Psoas muscle (tissue), 8 donors: Measurements from ENCODE around the gene FBXO31. TPM values are rescaled to one million over a fixed set of nuclear protein-coding genes. Genes with fewer than 3 reads are reported as not detected.
"Not testable (repeated sequence)": the region's sequence is repeated elsewhere in the genome, so short reads cannot be mapped to it uniquely, and the experiment has no call there.

ENCODE experiments used
- ATAC-seq, 4 donors: fragments of 200-7000 bp; cut with Tn5 transposase; one replicate each; pipeline ENCODE4 v1.9.1; 2020; ENCODE audit warnings: moderate library complexity in 3 of 4, mild to moderate bottlenecking in 2 of 4
- DNase-seq, 2 donors: peaks; one replicate each; pipeline ENCODE4 v3.0.0-alpha.2; 2020
- H3K27ac ChIP-seq: fragments of 200-600 bp; one replicate; pipeline ENCODE4 v1.8.0; 2022
- H3K27me3 ChIP-seq, 3 donors: fragments of 200-600 bp in 1 of 3; one replicate each; pipeline versions ENCODE4 v1.6.1 to v1.8.0; 2013 to 2022; ENCODE audit warnings: low read length in 2 of 3, mild to moderate bottlenecking in 2 of 3, moderate library complexity in 1 of 3; ENCODE audit not compliant: insufficient read depth in 3 of 3
- H3K36me3 ChIP-seq, 2 donors: fragments of 200-600 bp in 1 of 2; one replicate each; pipeline versions ENCODE4 v1.6.1 to v1.8.0; 2013 to 2022; ENCODE audit warnings: low read depth in 1 of 2, mild to moderate bottlenecking in 1 of 2, moderate library complexity in 1 of 2; ENCODE audit not compliant: insufficient read depth in 1 of 2
- H3K4me1 ChIP-seq: fragments of 200-600 bp; one replicate; pipeline ENCODE4 v1.8.0; 2022
- H3K4me3 ChIP-seq: fragments of 200-600 bp; one replicate; pipeline ENCODE4 v1.8.0; 2022; ENCODE audit warnings: mild to moderate bottlenecking
- H3K9me3 ChIP-seq: fragments of 200-600 bp; one replicate; pipeline ENCODE4 v1.8.0; 2022
- WGBS, 3 donors: extraction: QIAGEN DNeasy Blood & Tissue Kit; methylation state at CpG; one replicate each; pipeline versions ENCODE4 v1.1.6 to v1.1.7; 2013; 5-methylcytosine and 5-hydroxymethylcytosine counted together
- intact Hi-C, 2 donors: fragments of 100-400 bp; cut with DNase I; formaldehyde crosslinking; loops; one replicate each; pipeline versions ENCODE4 v1.11.0 to v1.14.2; 2022
- polyA plus RNA-seq, 3 donors: library from polyadenylated mRNA; stranded (reverse); fragments of 200-250 nt; gene quantifications; one replicate each; pipeline ENCODE4 v1.2.3, GENCODE V29; 2013
- total RNA-seq, 4 donors: library from RNA; stranded (reverse); fragmentation: NEBNext Ultra II Directional in 2 of 4; extraction: Animal tissue kit (Norgen Biotek cat#: 25700) in 2 of 4; gene quantifications; one replicate each; pipeline versions ENCODE4 v1.2.1 to v1.2.4, GENCODE V29; 2021 to 2023
- TF ChIP-seq, protein P1 (sequence below): fragments of 200-600 bp; IDR thresholded peaks from one replicate; pipeline ENCODE4 v1.8.0; 2022; ENCODE audit warnings: antibody characterized with exemption
- donor health status: healthy with polysubstance abuse.
- donor health status: DM: no; HTN: no; CAD: no; lungs with moderate emphysema.
- donor health status: Bipolar disorder and iron deficiency.
- donor health status: healthy.
- donor health status: DM: yes; HTN: yes; CAD: no.
- donor health status: DM: no; HTN: no; CAD: no.
- donor health status: DM: no; HTN: no; CAD: no.
- donor health status: DM: yes; HTN: yes; CAD: no.

The FBXO31 gene
- total and polyA plus RNA-seq, 7 donors: 26.3 to 103 (median 95.3) TPM

- Histone ChIP-seq H3K27ac (peak overlapping the region; percentile 99), H3K36me3 (no peaks in the 10 kb centered on the region), H3K4me3 (peak overlapping the region; percentile 77), H3K27me3 (no peaks in the 10 kb centered on the region), H3K9me3 (no peaks in the 10 kb centered on the region), H3K4me1 (peaks cover 50% of the 10 kb centered on the region)
- intact Hi-C loops: loop anchor here (2.0 kb wide), 2 partner anchors 57 to 65 kb away; partner anchors contain the start of gene C16orf95 (in 1 of the 2)
- TF ChIP-seq, protein P1, sequence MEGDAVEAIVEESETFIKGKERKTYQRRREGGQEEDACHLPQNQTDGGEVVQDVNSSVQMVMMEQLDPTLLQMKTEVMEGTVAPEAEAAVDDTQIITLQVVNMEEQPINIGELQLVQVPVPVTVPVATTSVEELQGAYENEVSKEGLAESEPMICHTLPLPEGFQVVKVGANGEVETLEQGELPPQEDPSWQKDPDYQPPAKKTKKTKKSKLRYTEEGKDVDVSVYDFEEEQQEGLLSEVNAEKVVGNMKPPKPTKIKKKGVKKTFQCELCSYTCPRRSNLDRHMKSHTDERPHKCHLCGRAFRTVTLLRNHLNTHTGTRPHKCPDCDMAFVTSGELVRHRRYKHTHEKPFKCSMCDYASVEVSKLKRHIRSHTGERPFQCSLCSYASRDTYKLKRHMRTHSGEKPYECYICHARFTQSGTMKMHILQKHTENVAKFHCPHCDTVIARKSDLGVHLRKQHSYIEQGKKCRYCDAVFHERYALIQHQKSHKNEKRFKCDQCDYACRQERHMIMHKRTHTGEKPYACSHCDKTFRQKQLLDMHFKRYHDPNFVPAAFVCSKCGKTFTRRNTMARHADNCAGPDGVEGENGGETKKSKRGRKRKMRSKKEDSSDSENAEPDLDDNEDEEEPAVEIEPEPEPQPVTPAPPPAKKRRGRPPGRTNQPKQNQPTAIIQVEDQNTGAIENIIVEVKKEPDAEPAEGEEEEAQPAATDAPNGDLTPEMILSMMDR: no peak
- DNase-seq: no peak
- no peak for ATAC-seq
- WGBS, 3 donors: 12 to 19% (median 13%) methylated on average over 17 of the region's 17 CpGs
These were observed 1.4 kb downstream of the FBXO31 start for GRCh38 chr16:87382023-87382785.

DNA sequence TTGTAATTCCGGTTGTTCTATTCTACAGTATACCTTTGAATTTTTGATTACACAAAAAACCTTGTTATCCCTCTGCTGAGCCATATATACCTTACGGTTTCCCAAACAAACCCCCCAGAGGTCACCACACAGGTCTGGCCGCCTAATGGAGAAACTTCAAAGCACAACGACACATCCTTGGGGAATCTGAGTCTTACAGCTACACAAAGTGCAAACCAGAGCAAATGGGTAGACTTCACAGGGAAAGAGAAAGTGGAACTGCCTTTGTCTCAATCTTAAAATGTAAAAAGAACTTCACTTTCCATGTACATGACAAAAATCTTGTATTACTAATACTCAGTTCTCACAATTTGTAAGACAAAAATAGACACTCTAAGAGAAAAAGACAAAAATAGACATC, 2.7 kb downstream of the FBXO31 start:
- TF ChIP-seq, protein P1: peak; percentile 6
- no peak for DNase-seq
- ATAC-seq: no peak
- Histone ChIP-seq H3K36me3 (no peaks in the 10 kb centered on the region), H3K27ac (peak overlapping the region; percentile 99), H3K9me3 (no peaks in the 10 kb centered on the region), H3K4me1 (peaks cover 60% of the 10 kb centered on the region), H3K4me3 (peak overlapping the region; percentile 77), H3K27me3 (no peaks in the 10 kb centered on the region)
- 44 to 59% (median 51%) methylated on average over 4 of the region's 4 CpGs for WGBS, 3 donors
- intact Hi-C loops: no loop called here

- ATAC-seq (no peak), DNase-seq (no peak)
- Histone ChIP-seq H3K36me3 (no peaks in the 10 kb centered on the region), H3K4me1 (peaks cover 64% of the 10 kb centered on the region), H3K27ac (peak overlapping the region; percentile 99), H3K9me3 (no peaks in the 10 kb centered on the region), H3K27me3 (no peaks in the 10 kb centered on the region), H3K4me3 (peak overlapping the region; percentile 77)
- intact Hi-C loops: no loop called here
- TF ChIP-seq, protein P1: no peak
- 59 to 81% (median 62%) methylated on average over 10 of the region's 10 CpGs for WGBS, 3 donors
These were observed 3.2 kb downstream of the FBXO31 start for GRCh38 chr16:87380403-87380802.

DNA sequence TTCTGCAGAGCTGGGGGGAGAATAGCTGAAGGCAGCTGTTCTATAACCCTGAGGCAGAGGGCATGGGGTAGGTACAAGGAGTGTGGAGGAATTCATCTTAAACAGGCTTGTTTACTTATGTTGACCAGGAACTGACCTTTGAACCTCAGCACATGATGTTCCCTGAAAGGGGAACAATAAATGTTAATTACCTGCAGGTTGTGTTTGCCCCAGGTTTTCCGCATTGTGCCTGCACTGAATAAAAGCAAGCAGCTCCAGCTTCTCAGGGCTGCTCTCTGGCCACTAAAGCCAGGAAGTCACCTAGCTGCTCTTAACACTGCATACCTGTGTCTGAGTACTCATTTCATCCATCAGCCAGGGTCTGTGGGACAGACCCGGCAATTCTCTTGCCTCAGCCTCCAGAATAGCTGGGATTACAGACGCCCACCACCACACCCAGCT, 4.2 kb downstream of the FBXO31 start:
- H3K4me3 ChIP-seq, H3K27me3 ChIP-seq, intact Hi-C loops, H3K9me3 ChIP-seq, H3K36me3 ChIP-seq, ATAC-seq, DNase-seq: not testable (repeated sequence)
- WGBS, 3 donors: 83 to 94% (median 86%) methylated on average over 3 of the region's 3 CpGs
- Histone ChIP-seq H3K27ac (peak overlapping the region; percentile 99), H3K4me1 (peaks cover 64% of the 10 kb centered on the region)

- DNase-seq: peak in 1 of 2 donors; percentile 22
- no peaks in the 10 kb centered on the region for H3K9me3 ChIP-seq
- H3K36me3 ChIP-seq: no peaks in the 10 kb centered on the region
- no peak overlapping the region for H3K4me3 ChIP-seq
- intact Hi-C loops: no loop called here
- WGBS, 3 donors: 89 to 93% (median 89%) methylated on average over 6 of the region's 6 CpGs
- H3K27me3 ChIP-seq: no peaks in the 10 kb centered on the region
- TF ChIP-seq, protein P1: no peak
- no peak for ATAC-seq
- H3K4me1 ChIP-seq: peaks cover 68% of the 10 kb centered on the region
- H3K27ac ChIP-seq: peak overlapping the region; percentile 86
These were observed 6.9 kb downstream of the FBXO31 start for GRCh38 chr16:87376660-87377059.
